Embryonic facial prominence (tissue), 1 donor: ENCODE data around the gene SLC17A1.

Experiments
- DNase-seq: peaks from one replicate; pipeline ENCODE4 v3.0.0-alpha.2; 2016; ENCODE audit errors: extremely low spot score

The SLC17A1 gene

GRCh38 chr6:25831532-25832306, at the start of gene SLC17A1:
Gene SLC17A1, minus strand, starts transcription at chr6:25832052. Its CDS starts 1,495 bp downstream, at chr6:25830557.
- DNase-seq: no peak

DNA sequence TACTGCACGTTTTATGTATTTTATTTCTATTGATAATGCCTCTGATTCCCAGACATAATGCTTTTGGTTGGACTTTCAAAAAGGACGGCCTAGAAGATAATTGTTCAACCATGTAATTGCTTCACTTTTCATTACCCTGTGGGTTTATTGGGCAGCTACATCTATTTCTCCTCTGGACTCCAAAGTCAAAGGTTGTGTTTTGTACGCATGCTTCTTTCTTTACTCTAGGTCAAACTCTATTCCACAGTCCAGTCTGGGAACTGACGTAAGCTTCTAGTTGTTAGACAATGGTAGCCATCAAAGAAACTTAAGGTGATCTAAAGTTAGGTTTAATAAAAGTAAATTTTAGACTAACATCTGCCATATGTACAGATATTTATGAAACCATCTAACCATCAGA, 48.7 kb upstream of the SLC17A1 start:
- no peak for DNase-seq

DNA sequence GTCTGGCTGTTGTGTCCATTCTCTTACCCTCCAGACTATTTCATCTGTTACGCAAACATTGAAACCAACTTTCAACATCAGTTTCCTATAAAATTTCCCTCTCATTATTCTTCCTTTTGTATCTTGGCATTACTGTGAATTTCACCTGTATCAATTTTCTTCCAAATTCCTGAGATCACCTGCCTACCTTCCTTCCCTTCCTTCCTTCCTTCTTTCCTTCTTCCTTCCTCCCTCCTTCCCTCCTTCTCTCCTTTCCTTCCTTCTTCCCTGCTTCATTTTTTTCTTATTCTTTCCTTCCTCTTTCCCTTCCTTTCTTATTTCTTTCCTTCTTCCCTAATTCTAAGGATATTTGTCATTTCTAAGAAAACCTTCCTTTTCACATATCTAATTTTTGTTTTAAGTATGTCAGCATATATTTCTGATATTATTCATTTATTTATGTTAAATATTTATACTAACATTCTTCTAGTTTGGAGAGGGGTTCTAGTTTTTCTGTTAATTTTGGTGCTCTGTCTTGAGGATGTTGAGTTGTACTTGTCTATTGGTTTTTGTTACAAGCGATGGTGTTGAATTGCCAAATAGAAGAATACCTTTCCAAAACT, 47.0 kb upstream of the SLC17A1 start:
- no peak for DNase-seq

DNA sequence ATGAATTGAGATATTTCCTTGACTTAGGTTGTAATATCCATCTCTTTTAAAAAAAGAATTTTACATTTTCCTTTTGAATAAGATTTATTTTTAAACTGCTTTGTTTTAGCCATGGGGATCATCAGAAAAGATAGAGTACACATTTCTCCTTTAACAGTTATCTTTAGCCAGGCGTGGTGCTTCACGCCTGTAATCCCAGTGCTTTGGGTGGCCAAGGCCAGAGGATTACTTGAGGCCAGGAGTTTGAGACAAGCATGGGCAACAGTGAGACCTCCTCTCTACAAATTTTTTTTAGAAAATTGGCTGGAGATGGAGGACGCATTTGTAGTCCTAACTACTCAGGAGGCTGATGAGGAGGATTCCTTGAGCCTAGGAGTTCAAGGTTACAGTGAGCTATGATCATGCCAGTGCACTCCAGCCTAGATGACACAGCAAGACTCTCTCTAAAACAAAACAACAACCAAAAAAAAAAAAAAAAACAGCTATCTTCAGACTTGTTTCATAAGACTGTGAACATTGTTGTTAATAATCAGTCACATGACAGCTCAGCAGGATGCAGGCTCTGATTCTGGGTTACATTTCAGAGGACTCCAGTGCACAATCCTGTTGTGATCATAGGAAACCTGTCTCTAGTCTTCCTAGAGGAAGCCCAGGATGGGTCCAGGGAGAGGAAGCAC, 44.2 kb upstream of the SLC17A1 start:
- DNase-seq: no peak

GRCh38 chr6:25875563-25875905, 43.7 kb upstream of the SLC17A1 start:
- DNase-seq: no peak

DNA sequence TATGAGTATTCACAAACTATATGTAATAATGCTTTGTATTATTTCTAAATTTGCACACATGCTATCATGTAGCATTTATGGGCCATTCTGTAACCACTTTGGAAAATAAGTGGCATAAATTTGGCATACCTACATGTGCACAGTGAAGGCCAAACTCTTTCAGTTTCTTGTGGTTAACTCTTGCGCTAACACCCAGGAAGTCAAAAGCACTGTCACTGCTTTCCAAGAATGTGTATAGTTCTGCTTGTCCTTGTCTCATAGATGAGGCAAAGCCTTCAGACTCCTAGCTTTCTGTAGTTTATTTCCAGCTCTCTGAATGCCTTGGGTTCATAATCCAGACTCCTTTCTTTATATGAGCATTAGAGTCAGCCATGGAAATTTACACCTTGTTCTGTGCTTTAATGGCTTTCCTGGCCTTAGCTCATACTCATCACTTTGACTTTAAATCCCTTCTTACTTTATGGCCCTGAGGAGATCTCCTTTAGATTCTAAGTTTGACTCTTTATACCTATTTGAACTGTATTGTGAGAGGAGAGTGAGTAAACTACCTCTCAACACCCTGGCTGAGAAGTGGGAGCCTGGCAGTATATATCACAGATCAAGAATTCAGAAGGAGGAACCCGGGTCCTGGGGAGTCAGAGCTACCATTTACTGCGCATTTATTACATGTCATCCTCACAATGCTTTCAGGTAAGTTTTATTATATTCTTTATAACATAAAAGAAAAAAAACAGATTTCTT, 43.1 kb upstream of the SLC17A1 start:
- no peak for DNase-seq

GRCh38 chr6:25874118-25874517, 42.3 kb upstream of the SLC17A1 start, which contains the start of gene SLC17A3:
Gene SLC17A3, minus strand, starts transcription at chr6:25874243. Its CDS starts 5,856 bp downstream, at chr6:25868387.
- no peak for DNase-seq

DNA sequence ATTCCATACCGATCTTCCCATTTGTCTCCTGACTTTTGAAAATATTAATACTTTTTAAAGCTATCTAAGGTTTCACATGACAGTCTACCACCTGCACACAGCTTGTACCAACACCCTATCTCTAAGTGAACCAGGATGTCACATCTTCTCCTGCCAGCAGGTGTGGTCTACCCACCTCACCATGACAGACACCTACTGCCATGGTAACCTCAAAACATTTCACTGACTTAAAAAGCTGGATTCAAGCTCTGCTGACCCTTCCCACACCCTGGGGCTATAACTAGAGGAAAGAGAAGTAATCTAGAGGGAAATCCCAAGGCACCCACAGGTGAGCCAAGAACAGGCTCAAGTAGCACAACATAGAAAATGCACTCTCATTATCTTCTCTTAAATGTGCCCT, 41.0 kb upstream of the SLC17A1 start:
- DNase-seq: no peak

DNA sequence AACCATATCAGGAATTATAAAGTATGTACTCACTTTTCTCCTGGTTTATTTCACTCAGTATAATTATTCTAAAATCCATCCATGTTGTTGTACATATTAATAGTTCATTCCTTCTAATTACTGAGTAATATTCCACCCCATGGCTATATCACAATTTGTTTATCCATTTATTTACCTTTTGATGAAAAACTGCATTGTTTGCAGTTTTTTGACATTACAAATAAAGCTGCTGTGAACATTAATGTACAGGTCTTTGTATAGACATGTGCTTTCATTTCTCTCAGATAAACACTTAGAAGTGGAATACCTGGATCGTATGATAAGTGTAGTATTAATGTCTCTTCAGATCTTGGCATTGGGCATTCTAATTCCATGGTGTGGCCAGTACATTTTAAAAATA, 38.0 kb upstream of the SLC17A1 start:
- DNase-seq: no peak

- DNase-seq: no peak
Observed at GRCh38 chr6:25868436-25869183, 36.8 kb upstream of the SLC17A1 start.

- DNase-seq: no peak
Observed at GRCh38 chr6:25866011-25866410, 34.2 kb upstream of the SLC17A1 start.

GRCh38 chr6:25863360-25863759, 31.5 kb upstream of the SLC17A1 start:
- no peak for DNase-seq

DNA sequence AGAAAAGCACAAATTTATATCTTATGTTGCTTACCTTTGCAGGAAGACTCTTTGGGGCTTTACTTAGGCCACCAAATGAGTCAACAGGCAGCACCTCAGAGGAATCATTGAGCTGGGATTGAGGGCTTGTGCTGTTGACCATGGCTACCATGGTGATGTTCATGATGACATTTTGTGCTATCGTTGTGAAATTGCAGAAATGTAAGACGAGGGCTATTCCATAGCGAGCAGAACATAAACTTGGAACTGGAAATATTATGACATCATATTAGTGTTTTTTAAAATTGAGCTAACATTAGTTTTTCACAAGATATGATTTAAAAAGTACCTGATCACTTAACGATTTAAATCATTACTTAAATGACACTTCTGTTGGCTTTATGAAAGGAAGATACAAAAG, 30.3 kb upstream of the SLC17A1 start:
- no peak for DNase-seq

DNA sequence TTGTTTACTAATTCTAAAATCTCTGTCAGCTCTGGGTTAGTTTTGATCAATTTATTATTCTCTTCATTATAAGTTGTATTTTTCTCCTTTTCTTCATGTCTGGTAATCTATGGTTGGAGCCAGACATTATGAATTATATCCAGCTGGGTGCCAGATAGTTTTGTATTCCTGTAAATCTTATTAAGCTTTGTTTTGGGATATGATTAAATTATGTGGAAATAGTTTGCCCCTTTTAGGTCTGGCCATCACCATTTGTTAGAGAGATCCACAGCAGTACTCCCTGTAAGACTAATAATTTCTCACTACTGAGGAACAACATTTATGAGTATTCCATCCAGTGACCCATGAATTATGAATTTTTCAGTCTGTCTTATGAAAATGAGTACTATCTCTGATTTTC, 20.9 kb upstream of the SLC17A1 start:
- DNase-seq: no peak

DNA sequence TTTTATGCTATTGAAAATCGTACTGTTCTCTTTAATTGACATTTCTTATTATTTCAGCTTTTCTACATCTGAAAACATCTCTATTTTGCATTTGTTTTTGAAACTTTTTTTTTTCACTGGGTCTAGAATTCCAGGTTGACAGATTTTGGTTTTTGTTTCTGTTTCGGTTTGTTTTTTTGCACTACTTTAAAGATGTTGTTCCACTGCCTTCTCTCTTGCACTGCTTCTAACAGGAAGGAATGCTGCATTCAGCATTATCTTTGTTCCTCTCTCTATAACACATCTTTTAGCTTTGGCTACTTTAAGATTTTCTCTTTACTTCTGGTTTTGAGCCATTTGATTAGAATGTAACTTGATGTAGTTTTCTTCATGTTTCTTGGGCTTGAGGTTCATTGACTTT, 20.1 kb upstream of the SLC17A1 start:
- DNase-seq: no peak

DNA sequence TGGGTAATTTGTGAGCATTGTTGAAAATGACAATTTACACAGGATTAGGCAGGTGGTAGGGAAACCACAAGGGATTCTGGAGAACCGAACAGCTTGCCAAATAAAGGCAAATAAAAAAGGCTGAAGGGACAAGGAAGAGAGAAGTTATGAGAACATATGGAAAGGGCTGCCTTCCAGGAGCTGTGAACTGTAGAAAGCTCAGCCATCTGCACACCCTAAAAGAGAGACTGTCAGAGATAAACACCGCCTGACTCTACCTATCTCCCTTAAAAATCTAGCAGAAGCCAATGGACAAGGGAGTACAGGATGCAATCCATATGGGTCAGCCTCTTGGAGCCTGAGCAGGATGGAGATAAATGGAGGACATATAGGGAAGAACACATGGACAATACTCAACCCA, 12.7 kb upstream of the SLC17A1 start:
- no peak for DNase-seq

DNA sequence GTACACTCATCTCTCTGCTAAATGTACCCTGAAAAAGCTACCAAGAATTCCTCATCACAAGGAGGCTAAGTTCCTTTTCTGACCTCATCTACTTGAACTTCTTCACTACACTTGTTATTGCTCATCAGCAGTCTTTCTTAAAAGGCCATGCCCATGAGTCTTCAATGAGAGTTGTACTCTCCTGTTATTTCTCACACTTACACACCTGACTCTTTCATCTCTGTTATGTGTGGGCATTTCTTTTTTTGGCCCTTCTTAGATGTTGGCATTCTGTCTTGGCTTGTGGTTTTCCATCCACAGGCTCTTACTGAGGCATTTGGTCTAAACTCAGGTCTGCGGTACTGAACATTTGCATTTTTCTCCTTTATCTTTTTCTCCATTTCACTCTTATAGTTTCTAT, 10.7 kb upstream of the SLC17A1 start:
- DNase-seq: no peak

DNA sequence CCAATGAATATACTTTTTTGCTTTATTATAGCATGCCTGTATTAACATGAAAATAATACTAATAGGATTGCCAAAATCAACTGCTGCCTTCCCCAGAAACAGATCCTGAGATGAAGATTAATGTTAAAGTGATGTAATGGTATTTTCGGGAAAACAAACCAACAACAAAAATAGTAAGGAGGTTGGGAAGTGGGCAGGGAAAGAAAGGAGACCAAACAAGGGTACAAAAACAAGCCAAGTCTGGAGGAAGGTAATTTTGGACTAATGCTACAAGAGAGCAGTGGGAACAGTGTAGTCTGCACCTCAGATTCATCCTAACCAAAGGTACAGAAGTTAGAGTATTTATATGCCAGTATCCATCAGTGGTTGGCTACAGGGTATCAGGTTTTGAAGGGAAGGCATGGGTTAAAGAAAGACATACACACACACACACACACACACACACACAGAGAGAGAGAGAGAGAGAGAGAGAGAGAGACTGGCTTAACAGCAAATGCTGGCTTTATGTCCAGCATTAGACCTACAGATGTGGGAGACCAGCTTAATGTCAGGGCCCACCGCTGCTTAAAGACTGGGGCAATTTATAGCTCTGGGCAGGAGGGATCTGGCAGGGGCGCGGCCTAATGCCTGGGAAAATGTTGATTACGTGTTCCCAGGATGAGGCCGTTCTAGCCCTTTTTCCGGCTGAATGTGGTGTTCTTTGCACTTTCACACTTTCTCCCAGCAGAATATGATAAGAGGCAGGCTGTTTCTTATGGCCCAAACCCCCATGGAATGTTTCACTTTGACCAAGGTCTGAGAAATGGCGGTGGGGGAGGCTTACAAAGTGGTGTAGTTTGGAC, 3.8 kb upstream of the SLC17A1 start:
- no peak for DNase-seq

DNA sequence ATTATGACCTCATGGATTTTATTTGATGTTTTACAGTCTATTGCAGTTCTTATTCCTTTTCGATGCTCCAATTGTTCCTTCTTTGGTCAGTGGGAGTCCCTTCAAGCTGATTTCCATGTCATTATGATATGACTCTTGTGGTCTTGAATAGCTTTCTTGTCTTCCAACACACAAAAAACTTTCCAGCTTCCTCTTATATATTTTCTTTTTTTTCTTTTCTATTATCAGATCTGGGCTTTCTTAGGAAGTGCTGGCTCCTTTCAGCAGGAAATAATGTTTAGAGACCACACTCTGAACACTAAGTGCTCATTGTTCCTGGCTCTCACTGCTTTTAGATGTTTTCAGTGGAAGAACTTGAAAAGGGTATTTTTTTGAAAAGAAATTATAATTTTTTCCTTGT, 3.1 kb upstream of the SLC17A1 start:
- DNase-seq: no peak

- no peak for DNase-seq
Observed at GRCh38 chr6:25833136-25833535, 1.3 kb upstream of the SLC17A1 start.

GRCh38 chr6:25832670-25833069, 818 bp upstream of the SLC17A1 start:
- DNase-seq: no peak
